DND-41 (cell line): ENCODE results near the gene FAM124B.
"Not testable (repeated sequence)": the region's sequence is repeated elsewhere in the genome, so short reads cannot be mapped to it uniquely, and the experiment has no call there.

Experiments
- ATAC-seq: fragments of 200-7000 bp; cut with Tn5 transposase; 3 replicates; pipeline ENCODE4 v1.9.1; 2021; ENCODE audit warnings: low read depth; ENCODE audit not compliant: insufficient read depth
- DNase-seq: peaks from one replicate; pipeline ENCODE4 v3.0.0-alpha.2; 2020
- H2AFZ ChIP-seq: 2 replicates; pipeline ENCODE4 v1.6.0; 2012; ENCODE audit warnings: low read depth, low read length
- H3K27ac ChIP-seq: 2 replicates; pipeline ENCODE4 v1.5.1; 2012; ENCODE audit warnings: low read length, inconsistent platforms
- H3K27me3 ChIP-seq: fragments of 200-600 bp; sonication (generic); 2 replicates; pipeline ENCODE4 v1.6.0; 2012; ENCODE audit warnings: low read length, mild to moderate bottlenecking, inconsistent platforms; ENCODE audit not compliant: insufficient read depth, poor library complexity
- H3K36me3 ChIP-seq: 2 replicates; pipeline ENCODE4 v1.5.1; 2012; ENCODE audit warnings: low read length, inconsistent platforms; ENCODE audit not compliant: insufficient read depth
- H3K4me1 ChIP-seq: 2 replicates; pipeline ENCODE4 v1.5.1; 2012; ENCODE audit warnings: mild to moderate bottlenecking, low read length; ENCODE audit not compliant: insufficient read depth
- H3K4me2 ChIP-seq: 2 replicates; pipeline ENCODE4 v1.6.0; 2012; ENCODE audit warnings: mild to moderate bottlenecking, moderate library complexity, low read length, inconsistent platforms; ENCODE audit not compliant: insufficient read depth
- H3K4me3 ChIP-seq, 2 experiments: fragments of 200-600 bp in 1 of 2; shearing (Covaris generic) in 1 of 2; 2 replicates each; pipeline ENCODE4 v1.5.1; 2012 to 2016; ENCODE audit warnings: inconsistent platforms in 2 of 2, low read length in 2 of 2, mild to moderate bottlenecking in 2 of 2, low read depth in 1 of 2, moderate library complexity in 1 of 2
- H3K79me2 ChIP-seq: 2 replicates; pipeline ENCODE4 v1.6.0; 2012; ENCODE audit warnings: low read length, inconsistent platforms; ENCODE audit not compliant: insufficient read depth
- H3K9ac ChIP-seq: 2 replicates; pipeline ENCODE4 v1.6.0; 2012; ENCODE audit warnings: low read depth, mild to moderate bottlenecking, inconsistent platforms, low read length, moderate library complexity
- H3K9me3 ChIP-seq: 2 replicates; pipeline ENCODE4 v1.5.1; 2012; ENCODE audit warnings: low read length, moderate library complexity, mild to moderate bottlenecking, inconsistent platforms; ENCODE audit not compliant: insufficient read depth, severe bottlenecking
- H4K20me1 ChIP-seq: 2 replicates; pipeline ENCODE4 v1.6.0; 2012; ENCODE audit warnings: low read length; ENCODE audit not compliant: insufficient read depth
- CTCF ChIP-seq: IDR thresholded peaks from 2 replicates; pipeline ENCODE4 v1.5.1; 2012; ENCODE audit warnings: borderline replicate concordance, low read length, moderate library complexity, mild to moderate bottlenecking; ENCODE audit not compliant: poor library complexity, severe bottlenecking; ENCODE audit errors: extremely low read depth
- EZH2 ChIP-seq: IDR thresholded peaks from 3 replicates; pipeline ENCODE4 v1.6.1; 2012; ENCODE audit warnings: borderline replicate concordance, low read depth, mild to moderate bottlenecking, moderate library complexity, low read length, inconsistent platforms; ENCODE audit not compliant: severe bottlenecking

Gene FAM124B

DNA sequence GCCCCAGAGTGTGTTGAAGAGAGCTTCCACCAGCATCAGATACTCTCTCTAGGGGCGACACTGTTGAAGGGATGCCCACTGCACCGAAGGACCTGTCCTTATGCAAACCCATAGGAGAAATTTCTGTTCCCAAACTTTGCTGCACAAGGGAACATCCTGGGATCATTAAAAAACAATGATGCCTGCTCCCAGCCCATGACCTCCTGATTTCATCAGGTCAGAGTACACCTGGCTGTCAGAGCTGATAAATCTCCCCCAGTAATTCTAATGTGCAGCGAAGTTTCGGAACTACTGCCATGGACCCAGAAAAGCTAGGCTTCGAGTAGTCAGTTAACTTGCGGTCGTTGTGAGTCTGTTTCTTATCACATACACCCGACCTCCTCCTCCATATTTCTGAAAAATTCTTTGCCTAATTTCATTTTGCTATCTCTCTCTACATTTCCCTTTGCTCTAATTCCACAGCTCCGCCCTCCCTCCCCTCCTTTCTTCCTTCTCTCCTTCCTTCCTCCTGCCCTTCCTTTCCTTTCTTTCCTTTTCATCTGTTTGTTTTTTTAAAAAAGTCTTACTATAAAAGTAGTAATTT lies 18.8 kb downstream of the FAM124B start:
- H3K4me2 ChIP-seq: no peak overlapping the region
- no peaks in the 10 kb centered on the region for H3K9me3 ChIP-seq
- no peaks in the 10 kb centered on the region for H4K20me1 ChIP-seq
- ATAC-seq (no peak), DNase-seq (no peak)
- no peak for TF ChIP-seq CTCF
- no peak for TF ChIP-seq EZH2
- no peak overlapping the region for H3K9ac ChIP-seq
- no peak overlapping the region for H3K4me3 ChIP-seq
- H3K4me1 ChIP-seq: no peaks in the 10 kb centered on the region
- H3K79me2 ChIP-seq: no peaks in the 10 kb centered on the region
- H3K27me3 ChIP-seq: peaks cover 7% of the 10 kb centered on the region
- H3K27ac ChIP-seq: no peak overlapping the region
- no peak overlapping the region for H2AFZ ChIP-seq
- no peaks in the 10 kb centered on the region for H3K36me3 ChIP-seq

GRCh38 chr2:224382280-224382647 lies 19.6 kb downstream of the FAM124B start:
- H3K4me2 ChIP-seq, H3K4me1 ChIP-seq, H3K27ac ChIP-seq, H3K27me3 ChIP-seq, ATAC-seq, H3K79me2 ChIP-seq, H4K20me1 ChIP-seq, H3K36me3 ChIP-seq, H2AFZ ChIP-seq, H3K4me3 ChIP-seq, H3K9me3 ChIP-seq, DNase-seq, H3K9ac ChIP-seq: not testable (repeated sequence)

DNA sequence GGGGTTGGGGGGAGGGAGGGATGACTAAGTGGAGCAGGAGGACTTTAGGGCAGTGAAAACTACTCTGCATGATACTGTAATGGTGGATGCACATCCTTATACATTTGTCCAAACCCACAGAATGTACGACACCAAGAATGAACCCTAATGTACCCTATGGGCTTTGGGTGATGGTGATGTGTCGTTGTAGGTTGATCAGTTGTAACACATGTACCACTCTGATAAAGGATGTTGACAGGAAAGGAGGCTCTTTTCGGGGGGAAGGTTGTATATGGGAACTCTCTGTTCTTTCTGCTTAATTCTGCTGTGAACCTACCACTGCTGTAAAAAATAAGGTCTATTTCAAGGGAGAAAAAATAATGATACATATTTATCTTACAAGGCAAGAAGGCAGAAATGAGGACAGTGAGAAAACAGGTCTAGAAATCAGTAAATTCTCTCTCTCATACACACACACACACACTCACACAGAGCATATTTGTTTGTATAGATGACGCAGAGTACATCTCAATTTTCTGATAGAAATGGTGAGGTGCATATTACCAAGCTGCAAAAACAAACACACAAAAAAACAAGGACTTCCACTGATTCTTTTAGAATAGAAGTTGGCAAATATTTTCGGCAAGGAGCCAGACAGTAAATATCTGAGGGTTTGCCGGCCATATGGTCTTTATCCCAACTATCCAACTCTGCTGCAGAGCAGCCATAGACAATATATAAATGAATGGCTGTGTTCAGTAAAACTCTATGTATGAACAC lies 20.2 kb downstream of the FAM124B start:
- Histone ChIP-seq H3K4me2 (no peak overlapping the region), H3K4me1 (no peaks in the 10 kb centered on the region), H3K27ac (no peak overlapping the region), H4K20me1 (no peaks in the 10 kb centered on the region), H3K27me3 (peaks cover 7% of the 10 kb centered on the region), H3K36me3 (no peaks in the 10 kb centered on the region), H3K4me3 (no peak overlapping the region), H2AFZ (no peak overlapping the region), H3K9me3 (no peaks in the 10 kb centered on the region), H3K79me2 (no peaks in the 10 kb centered on the region), H3K9ac (no peak overlapping the region)
- DNase-seq (no peak), ATAC-seq (no peak)
- TF ChIP-seq EZH2 (no peak), CTCF (no peak)

DNA sequence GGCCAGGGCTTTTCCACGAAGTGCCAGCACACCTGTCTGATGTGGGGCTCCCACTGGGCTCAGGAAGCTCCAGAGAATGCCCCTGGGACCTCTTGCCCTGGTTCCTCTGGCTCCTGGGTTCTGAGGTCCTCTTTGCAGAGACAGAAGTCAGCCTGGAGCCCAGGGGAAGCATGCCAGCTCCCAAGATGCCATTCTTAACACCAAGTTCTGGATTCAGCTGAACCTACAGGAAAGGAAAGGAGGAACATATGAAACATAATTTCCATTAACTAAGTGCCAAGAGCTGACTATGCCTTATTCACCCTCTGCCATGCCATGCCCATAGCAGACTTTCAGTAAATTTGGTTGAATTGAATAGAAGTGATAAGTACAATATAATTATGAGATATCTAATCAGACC lies 21.9 kb downstream of the FAM124B start:
- Histone ChIP-seq H3K79me2 (no peaks in the 10 kb centered on the region), H4K20me1 (no peaks in the 10 kb centered on the region), H3K27me3 (peaks cover 7% of the 10 kb centered on the region), H2AFZ (no peak overlapping the region), H3K27ac (no peak overlapping the region), H3K36me3 (no peaks in the 10 kb centered on the region), H3K9me3 (no peaks in the 10 kb centered on the region), H3K4me2 (no peak overlapping the region), H3K9ac (no peak overlapping the region), H3K4me3 (no peak overlapping the region), H3K4me1 (no peaks in the 10 kb centered on the region)
- no peak for DNase-seq
- TF ChIP-seq CTCF (no peak), EZH2 (no peak)
- no peak for ATAC-seq
